GM23248 (cell line): ENCODE measurements around the gene RAB12.

Experiments
- EZH2 ChIP-seq: fragments of 200-600 bp; sonication (generic); IDR thresholded peaks from 2 replicates; pipeline ENCODE4 v1.6.1; 2018; ENCODE audit warnings: antibody characterized with exemption, mild to moderate bottlenecking; ENCODE audit not compliant: insufficient read depth, poor library complexity, severe bottlenecking
- EZH2phosphoT487 ChIP-seq: fragments of 200-600 bp; sonication (generic); IDR thresholded peaks from 2 replicates; pipeline ENCODE4 v1.6.1; 2018; ENCODE audit warnings: antibody characterized with exemption, moderate library complexity, mild to moderate bottlenecking, low read depth; ENCODE audit not compliant: insufficient read depth

DNA sequence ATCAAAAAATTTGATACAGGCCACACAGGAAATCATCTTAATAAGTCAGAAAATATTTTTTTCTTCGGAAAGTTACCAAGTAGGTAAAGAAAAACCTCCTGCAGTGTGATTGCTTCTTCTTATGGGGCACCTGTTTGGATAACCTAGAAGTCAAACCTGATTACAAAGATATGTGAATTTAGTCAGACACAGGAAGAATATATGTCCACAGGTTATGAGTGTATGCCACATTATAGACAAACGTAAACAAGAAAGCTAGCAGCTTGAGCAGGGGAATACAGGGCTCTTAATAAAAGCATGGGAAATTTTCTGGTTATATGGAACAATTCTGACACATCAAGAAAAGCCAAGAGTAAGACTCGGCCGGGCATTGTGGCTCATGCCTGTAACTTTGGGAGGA lies 60.3 kb downstream of the RAB12 start:
- TF ChIP-seq EZH2 (no peak), EZH2phosphoT487 (no peak)
